Liver (tissue), 9 donors: Measurements from ENCODE around the gene MOB3B. TPM values are rescaled to one million over a fixed set of nuclear protein-coding genes. Genes with fewer than 3 reads are reported as not detected.

Experiments
- DNase-seq: peaks from one replicate; pipeline ENCODE4 v3.0.0-alpha.2; 2017; ENCODE audit warnings: low spot score
- H3K27ac ChIP-seq, 2 donors: one replicate each; pipeline ENCODE4 v1.7.0; 2013; ENCODE audit warnings: inconsistent platforms in 2 of 2, low read length in 2 of 2, control low read depth in 1 of 2, low read depth in 1 of 2, mild to moderate bottlenecking in 1 of 2
- H3K27me3 ChIP-seq, 4 donors: one replicate each; pipeline versions ENCODE4 v1.6.1 to v1.7.0; 2013; ENCODE audit warnings: low read length in 3 of 4, inconsistent platforms in 1 of 4, mild to moderate bottlenecking in 1 of 4, moderate library complexity in 1 of 4; ENCODE audit not compliant: control insufficient read depth in 4 of 4, insufficient read depth in 4 of 4
- H3K36me3 ChIP-seq, 4 donors: one replicate each; pipeline versions ENCODE4 v1.6.1 to v1.7.0; 2013; ENCODE audit warnings: low read length in 3 of 4, mild to moderate bottlenecking in 3 of 4, low read depth in 1 of 4, moderate library complexity in 1 of 4; ENCODE audit not compliant: control insufficient read depth in 4 of 4, insufficient read depth in 3 of 4
- H3K4me1 ChIP-seq, 4 donors: one replicate each; pipeline versions ENCODE4 v1.6.1 to v1.7.0; 2013; ENCODE audit warnings: low read length in 3 of 4, mild to moderate bottlenecking in 3 of 4, moderate library complexity in 1 of 4; ENCODE audit not compliant: control insufficient read depth in 4 of 4, insufficient read depth in 4 of 4
- H3K4me3 ChIP-seq, 3 donors: one replicate each; pipeline versions ENCODE4 v1.6.1 to v1.7.0; 2013; ENCODE audit warnings: low read length in 3 of 3, control low read depth in 1 of 3, low read depth in 1 of 3, mild to moderate bottlenecking in 1 of 3
- H3K9ac ChIP-seq, 2 donors: one replicate each; pipeline ENCODE4 v1.7.0; 2013; ENCODE audit warnings: low read length in 2 of 2, mild to moderate bottlenecking in 2 of 2, moderate library complexity in 2 of 2, control low read depth in 1 of 2, low read depth in 1 of 2
- H3K9me3 ChIP-seq, 4 donors: one replicate each; pipeline versions ENCODE4 v1.6.1 to v1.7.0; 2013; ENCODE audit warnings: low read length in 3 of 4; ENCODE audit not compliant: control insufficient read depth in 4 of 4
- CTCF ChIP-seq: fragments of 150-350 bp; IDR thresholded peaks from 2 replicates; pipeline ENCODE4 v1.5.1; 2017; ENCODE audit warnings: improper control_type of control experiment, low read depth, low read length; ENCODE audit not compliant: missing input control
- GABPA ChIP-seq, 2 donors: IDR thresholded peaks in 1 of 2; conservative IDR thresholded peaks in 1 of 2; 2 replicates each; pipeline ENCODE4 v1.6.1; 2016; ENCODE audit warnings: antibody characterized with exemption in 2 of 2, mild to moderate bottlenecking in 1 of 2, moderate library complexity in 1 of 2
- HNF4A ChIP-seq, 2 donors: conservative IDR thresholded peaks; 2 replicates each; pipeline ENCODE4 v1.6.1; 2016; ENCODE audit warnings: antibody characterized with exemption in 2 of 2, mild to moderate bottlenecking in 2 of 2
- HNF4G ChIP-seq: IDR thresholded peaks from 2 replicates; pipeline ENCODE4 v1.6.1; 2016; ENCODE audit warnings: antibody characterized with exemption
- JUND ChIP-seq, 2 donors: IDR thresholded peaks; 2 replicates each; pipeline ENCODE4 v1.6.1; 2016; ENCODE audit warnings: antibody characterized with exemption in 2 of 2
- NR2F2 ChIP-seq: IDR thresholded peaks from 2 replicates; pipeline ENCODE4 v1.6.1; 2016; ENCODE audit warnings: antibody characterized with exemption
- RAD21 ChIP-seq, 2 donors: IDR thresholded peaks; 2 replicates each; pipeline ENCODE4 v1.6.1; 2016; ENCODE audit warnings: antibody characterized with exemption in 2 of 2, mild to moderate bottlenecking in 2 of 2
- RXRA ChIP-seq, 2 donors: IDR thresholded peaks; 2 replicates each; pipeline ENCODE4 v1.6.1; 2017 to 2018; ENCODE audit warnings: antibody characterized with exemption in 2 of 2, mild to moderate bottlenecking in 1 of 2
- SP1 ChIP-seq: IDR thresholded peaks from 2 replicates; pipeline ENCODE4 v1.6.1; 2018; ENCODE audit warnings: antibody characterized with exemption, mild to moderate bottlenecking
- TAF1 ChIP-seq: conservative IDR thresholded peaks from 2 replicates; pipeline ENCODE4 v1.6.1; 2016; ENCODE audit warnings: antibody characterized with exemption, mild to moderate bottlenecking
- YY1 ChIP-seq: IDR thresholded peaks from 2 replicates; pipeline ENCODE4 v1.6.1; 2016; ENCODE audit warnings: antibody characterized with exemption, mild to moderate bottlenecking
- WGBS: extraction: QIAGEN DNeasy Blood & Tissue Kit; methylation state at CpG from one replicate; pipeline ENCODE4 v1.1.7; 2013; 5-methylcytosine and 5-hydroxymethylcytosine counted together
- polyA plus RNA-seq, 2 donors: library from polyadenylated mRNA; stranded (reverse) in 1 of 2; unstranded in 1 of 2; fragments of 200-250 nt in 1 of 2; fragments of >200 nt in 1 of 2; fragmentation: Nextera tagmentation in 1 of 2; extraction: Ambion mirVana in 1 of 2; gene quantifications; one replicate each; pipeline versions ENCODE4 v1.2.1 to v1.2.3, GENCODE V29; 2013 to 2015
- total RNA-seq, 2 donors: library from RNA; depleted of rRNA; stranded (reverse); fragments of >200 nt; gene quantifications; one replicate each; pipeline ENCODE4 v1.2.3, GENCODE V29; 2014
- TF ChIP-seq, protein P1 (sequence below): IDR thresholded peaks from 2 replicates; pipeline ENCODE4 v1.6.1; 2016; ENCODE audit warnings: antibody characterized with exemption
- TF ChIP-seq, protein P2 (sequence below): IDR thresholded peaks from 2 replicates; pipeline ENCODE4 v1.6.1; 2016; ENCODE audit warnings: antibody characterized with exemption
- TF ChIP-seq, protein P3 (sequence below): IDR thresholded peaks from 2 replicates; pipeline ENCODE4 v1.6.1; 2016; ENCODE audit warnings: antibody characterized with exemption
- donor health status: healthy.
- donor health status: healthy.
- donor health status: healthy.
- donor health status: healthy.
- donor health status: healthy.

Gene MOB3B
- total and polyA plus RNA-seq, 4 donors, result 0.36 to 1.1 (median 0.76) TPM

GRCh38 chr9:27495480-27496134 lies 34.0 kb downstream of the MOB3B start:
- Histone ChIP-seq H3K36me3 (no peaks in the 10 kb centered on the region), H3K9me3 (no peaks in the 10 kb centered on the region), H3K9ac (no peak overlapping the region), H3K4me3 (no peak overlapping the region), H3K4me1 (no peaks in the 10 kb centered on the region), H3K27me3 (no peaks in the 10 kb centered on the region), H3K27ac (no peak overlapping the region)
- 78% methylated on average over 3 of the region's 3 CpGs for WGBS
- DNase-seq, result no peak
- TF ChIP-seq, protein P1, sequence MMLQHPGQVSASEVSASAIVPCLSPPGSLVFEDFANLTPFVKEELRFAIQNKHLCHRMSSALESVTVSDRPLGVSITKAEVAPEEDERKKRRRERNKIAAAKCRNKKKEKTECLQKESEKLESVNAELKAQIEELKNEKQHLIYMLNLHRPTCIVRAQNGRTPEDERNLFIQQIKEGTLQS, result no peak
- TF ChIP-seq TAF1 (no peak), NR2F2 (no peak), JUND (IDR thresholded peaks at IDR 0.05) (no peak), YY1 (no peak), GABPA (IDR thresholded peaks at IDR 0.05 in 1 of 2, conservative IDR thresholded peaks at IDR 0.05 in 1 of 2) (no peak), CTCF (no peak), RAD21 (IDR thresholded peaks at IDR 0.05) (no peak)

- TF ChIP-seq, protein P2, sequence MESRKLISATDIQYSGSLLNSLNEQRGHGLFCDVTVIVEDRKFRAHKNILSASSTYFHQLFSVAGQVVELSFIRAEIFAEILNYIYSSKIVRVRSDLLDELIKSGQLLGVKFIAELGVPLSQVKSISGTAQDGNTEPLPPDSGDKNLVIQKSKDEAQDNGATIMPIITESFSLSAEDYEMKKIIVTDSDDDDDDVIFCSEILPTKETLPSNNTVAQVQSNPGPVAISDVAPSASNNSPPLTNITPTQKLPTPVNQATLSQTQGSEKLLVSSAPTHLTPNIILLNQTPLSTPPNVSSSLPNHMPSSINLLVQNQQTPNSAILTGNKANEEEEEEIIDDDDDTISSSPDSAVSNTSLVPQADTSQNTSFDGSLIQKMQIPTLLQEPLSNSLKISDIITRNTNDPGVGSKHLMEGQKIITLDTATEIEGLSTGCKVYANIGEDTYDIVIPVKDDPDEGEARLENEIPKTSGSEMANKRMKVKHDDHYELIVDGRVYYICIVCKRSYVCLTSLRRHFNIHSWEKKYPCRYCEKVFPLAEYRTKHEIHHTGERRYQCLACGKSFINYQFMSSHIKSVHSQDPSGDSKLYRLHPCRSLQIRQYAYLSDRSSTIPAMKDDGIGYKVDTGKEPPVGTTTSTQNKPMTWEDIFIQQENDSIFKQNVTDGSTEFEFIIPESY, result no peak
- TF ChIP-seq RXRA (IDR thresholded peaks at IDR 0.05) (no peak), CTCF (no peak), SP1 (no peak), HNF4A (conservative IDR thresholded peaks at IDR 0.05) (no peak), HNF4G (no peak), NR2F2 (no peak), RAD21 (IDR thresholded peaks at IDR 0.05) (no peak), YY1 (no peak), GABPA (IDR thresholded peaks at IDR 0.05 in 1 of 2, conservative IDR thresholded peaks at IDR 0.05 in 1 of 2) (no peak), JUND (IDR thresholded peaks at IDR 0.05) (no peak), TAF1 (no peak)
- TF ChIP-seq, protein P3, sequence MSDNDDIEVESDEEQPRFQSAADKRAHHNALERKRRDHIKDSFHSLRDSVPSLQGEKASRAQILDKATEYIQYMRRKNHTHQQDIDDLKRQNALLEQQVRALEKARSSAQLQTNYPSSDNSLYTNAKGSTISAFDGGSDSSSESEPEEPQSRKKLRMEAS, result no peak
- Histone ChIP-seq H3K4me1 (no peaks in the 10 kb centered on the region), H3K27me3 (no peaks in the 10 kb centered on the region), H3K9ac (peak overlapping the region in 1 of 2 donors; percentile 13), H3K9me3 (no peaks in the 10 kb centered on the region), H3K36me3 (no peaks in the 10 kb centered on the region), H3K4me3 (no peak overlapping the region), H3K27ac (no peak overlapping the region)
- no peak for DNase-seq
- WGBS, result 71% methylated on average over 1 of the region's 1 CpG
Measured at GRCh38 chr9:27491154-27491553, 38.5 kb downstream of the MOB3B start.
